ENCODE results near the gene TMEM178B. TPM values are rescaled to one million over a fixed set of nuclear protein-coding genes. Genes with fewer than 3 reads are reported as not detected.

Gene TMEM178B
- total and polyA plus RNA-seq, 10 of the 15 experiments (the other 5 are each of a cell fraction or from before 2014, with no cell fraction given): 0.01 to 1.1 (median 0.04) TPM; not detected in 2

DNA sequence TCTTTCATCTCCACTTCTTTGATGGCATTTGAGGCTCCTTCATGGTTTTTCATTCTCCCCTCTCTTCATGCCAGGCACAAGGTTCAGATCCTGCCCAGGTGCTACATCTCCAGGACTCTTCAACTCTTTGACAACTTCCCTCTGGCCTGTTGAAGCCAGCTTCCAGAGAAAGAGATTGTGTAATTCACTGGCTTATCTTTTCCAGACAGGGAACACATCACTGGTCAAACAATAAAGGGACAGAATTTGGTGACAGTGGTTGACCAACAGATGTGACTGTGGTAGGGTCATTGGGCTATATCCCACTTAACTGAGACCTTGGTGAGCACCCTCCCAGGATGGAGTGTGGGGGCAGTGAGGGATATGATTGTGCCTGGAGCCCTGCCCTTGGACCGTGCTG is 365.9 kb downstream of the TMEM178B start:
- in situ Hi-C loops (cut with MboI): no loop called here
- no peaks in the 10 kb centered on the region for H4K20me1 ChIP-seq (ENCODE audit: control insufficient read depth, insufficient read depth)
- H3K9ac ChIP-seq (ENCODE audit: control insufficient read depth, insufficient read depth, low read length): no peak overlapping the region
- H3K4me1 ChIP-seq (ENCODE audit: control insufficient read depth, insufficient read depth, low read length): no peaks in the 10 kb centered on the region
- ChIA-PET POLR2A (no interaction called here), CTCF (no interaction called here), SMC1A (ENCODE audit: uncharacterized antibody, unreplicated experiment) (no interaction called here), RAD21 (ENCODE audit: unreplicated experiment) (no interaction called here)
- no peak overlapping the region for H2AFZ ChIP-seq (ENCODE audit: control insufficient read depth, low read depth, low read length)
- FAIRE-seq (no peak), DNase-seq (ENCODE audit: low read depth, low spot score) (no peak), ATAC-seq (no peak)
- WGBS (ENCODE audit: insufficient coverage, insufficient replicate concordance, low lambda C conversion rate, missing lambda C conversion rate): 0% methylated on average over 1 of the region's 1 CpG
- H3K4me2 ChIP-seq (ENCODE audit: control insufficient read depth, insufficient read depth): no peak overlapping the region
- no peaks in the 10 kb centered on the region for H3K79me2 ChIP-seq (ENCODE audit: control insufficient read depth, insufficient read depth, low read length)
- H3K4me3 ChIP-seq: no peak overlapping the region
- TF ChIP-seq ZNF274 (IDR thresholded peaks at IDR 0.05; ENCODE audit: insufficient read depth, insufficient read length) (no peak), CEBPB (IDR thresholded peaks at IDR 0.05; ENCODE audit: borderline replicate concordance in 1 of 2, low read depth in 2 of 2, low read length in 2 of 2) (no peak), BCL11A (IDR thresholded peaks at IDR 0.05; ENCODE audit: low read depth, low read length) (no peak), RB1 (IDR thresholded peaks at IDR 0.05; ENCODE audit: borderline replicate concordance) (no peak), NFXL1 (IDR thresholded peaks at IDR 0.05; ENCODE audit: borderline replicate concordance) (no peak), MYB (IDR thresholded peaks at IDR 0.05; ENCODE audit: borderline replicate concordance, low read depth, low read length) (no peak), ZNF24 (IDR thresholded peaks at IDR 0.05) (no peak), ZNF217 (IDR thresholded peaks at IDR 0.05) (no peak), TCF3 (IDR thresholded peaks at IDR 0.05; ENCODE audit: borderline replicate concordance, insufficient read depth, low read depth, low read length) (no peak), NFIC (IDR thresholded peaks at IDR 0.05; ENCODE audit: low read depth, low read length) (no peak), MTA2 (IDR thresholded peaks at IDR 0.05; ENCODE audit: low read depth) (no peak), HDAC6 (IDR thresholded peaks at IDR 0.05; ENCODE audit: unreplicated experiment) (no peak), STAT1 (conservative IDR thresholded peaks at IDR 0.05) (no peak), MXI1 (IDR thresholded peaks at IDR 0.05; ENCODE audit: low read depth, low read length) (no peak), POLR2AphosphoS2 (IDR thresholded peaks at IDR 0.05; ENCODE audit: low read depth, low read length) (no peak), MEF2A (IDR thresholded peaks at IDR 0.05; ENCODE audit: insufficient read depth, low read depth, low read length) (no peak), SMAD5 (IDR thresholded peaks at IDR 0.05; ENCODE audit: low read depth) (no peak)
- TF ChIP-seq, protein P1, sequence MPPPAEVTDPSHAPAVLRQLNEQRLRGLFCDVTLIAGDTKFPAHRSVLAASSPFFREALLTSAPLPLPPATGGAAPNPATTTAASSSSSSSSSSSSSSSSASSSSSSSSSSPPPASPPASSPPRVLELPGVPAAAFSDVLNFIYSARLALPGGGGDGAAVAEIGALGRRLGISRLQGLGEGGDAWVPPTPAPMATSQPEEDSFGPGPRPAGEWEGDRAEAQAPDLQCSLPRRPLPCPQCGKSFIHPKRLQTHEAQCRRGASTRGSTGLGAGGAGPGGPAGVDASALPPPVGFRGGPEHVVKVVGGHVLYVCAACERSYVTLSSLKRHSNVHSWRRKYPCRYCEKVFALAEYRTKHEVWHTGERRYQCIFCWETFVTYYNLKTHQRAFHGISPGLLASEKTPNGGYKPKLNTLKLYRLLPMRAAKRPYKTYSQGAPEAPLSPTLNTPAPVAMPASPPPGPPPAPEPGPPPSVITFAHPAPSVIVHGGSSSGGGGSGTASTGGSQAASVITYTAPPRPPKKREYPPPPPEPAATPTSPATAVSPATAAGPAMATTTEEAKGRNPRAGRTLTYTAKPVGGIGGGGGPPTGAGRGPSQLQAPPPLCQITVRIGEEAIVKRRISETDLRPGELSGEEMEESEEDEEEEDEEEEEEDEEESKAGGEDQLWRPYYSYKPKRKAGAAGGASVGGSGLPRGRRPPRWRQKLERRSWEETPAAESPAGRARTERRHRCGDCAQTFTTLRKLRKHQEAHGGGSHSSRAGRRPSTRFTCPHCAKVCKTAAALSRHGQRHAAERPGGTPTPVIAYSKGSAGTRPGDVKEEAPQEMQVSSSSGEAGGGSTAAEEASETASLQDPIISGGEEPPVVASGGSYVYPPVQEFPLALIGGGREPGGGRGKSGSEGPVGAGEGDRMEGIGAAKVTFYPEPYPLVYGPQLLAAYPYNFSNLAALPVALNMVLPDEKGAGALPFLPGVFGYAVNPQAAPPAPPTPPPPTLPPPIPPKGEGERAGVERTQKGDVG (CRISPR knock-in tag; IDR thresholded peaks at IDR 0.05): no peak
- TF ChIP-seq, protein P2, sequence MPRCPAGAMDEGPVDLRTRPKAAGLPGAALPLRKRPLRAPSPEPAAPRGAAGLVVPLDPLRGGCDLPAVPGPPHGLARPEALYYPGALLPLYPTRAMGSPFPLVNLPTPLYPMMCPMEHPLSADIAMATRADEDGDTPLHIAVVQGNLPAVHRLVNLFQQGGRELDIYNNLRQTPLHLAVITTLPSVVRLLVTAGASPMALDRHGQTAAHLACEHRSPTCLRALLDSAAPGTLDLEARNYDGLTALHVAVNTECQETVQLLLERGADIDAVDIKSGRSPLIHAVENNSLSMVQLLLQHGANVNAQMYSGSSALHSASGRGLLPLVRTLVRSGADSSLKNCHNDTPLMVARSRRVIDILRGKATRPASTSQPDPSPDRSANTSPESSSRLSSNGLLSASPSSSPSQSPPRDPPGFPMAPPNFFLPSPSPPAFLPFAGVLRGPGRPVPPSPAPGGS (IDR thresholded peaks at IDR 0.05; ENCODE audit: borderline replicate concordance, insufficient read depth, low read depth, low read length, poor library complexity, severe bottlenecking): no peak
- TF ChIP-seq, protein P3, sequence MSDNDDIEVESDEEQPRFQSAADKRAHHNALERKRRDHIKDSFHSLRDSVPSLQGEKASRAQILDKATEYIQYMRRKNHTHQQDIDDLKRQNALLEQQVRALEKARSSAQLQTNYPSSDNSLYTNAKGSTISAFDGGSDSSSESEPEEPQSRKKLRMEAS (IDR thresholded peaks at IDR 0.05; ENCODE audit: low read depth, low read length): no peak
- no peaks in the 10 kb centered on the region for H3K36me3 ChIP-seq (ENCODE audit: control insufficient read depth in 2 of 2, insufficient read depth in 2 of 2, low read length in 1 of 2)
- peaks cover 0 to 3% of the 10 kb centered on the region in 2 experiments; a peak in 2 of 4 replicates for H3K27me3 ChIP-seq (replicated peaks in 1 of 2; ENCODE audit: control insufficient read depth in 2 of 2, insufficient read depth in 2 of 2, low read length in 1 of 2)
- no peaks in the 10 kb centered on the region for H3K9me3 ChIP-seq (replicated peaks; ENCODE audit: control insufficient read depth, insufficient read depth, low read length)
- no peak overlapping the region for H3K27ac ChIP-seq (ENCODE audit: control insufficient read depth, insufficient read depth)
- no TSS peak for BruUV-seq (replicated peaks)
- intact Hi-C loops (cut with micrococcal nuclease; ENCODE audit: unreplicated experiment): no loop called here

Measured in GM12878 (cell line).